GM12875 (cell line): ENCODE measurements around the gene SLC7A5.
"Not testable (repeated sequence)": the region's sequence is repeated elsewhere in the genome, so short reads cannot be mapped to it uniquely, and the experiment has no call there.

Experiments used
- H3K4me3 ChIP-seq: one replicate; pipeline ENCODE4 v1.5.1; 2011; ENCODE audit warnings: low read depth, low read length, control low read depth
- CTCF ChIP-seq: IDR thresholded peaks from 2 replicates; pipeline ENCODE4 v1.5.1; 2011; ENCODE audit warnings: low read depth, mild to moderate bottlenecking, control low read depth, inconsistent platforms, low read length, moderate library complexity, borderline replicate concordance; ENCODE audit not compliant: insufficient read depth

The SLC7A5 gene

GRCh38 chr16:87828907-87829621 lies 40.2 kb downstream of the SLC7A5 start:
- H3K4me3 ChIP-seq: no peak overlapping the region
- no peak for TF ChIP-seq CTCF

GRCh38 chr16:87828071-87828906 lies 41.0 kb downstream of the SLC7A5 start:
- no peak for TF ChIP-seq CTCF

GRCh38 chr16:87827588-87827915 lies 41.8 kb downstream of the SLC7A5 start:
- H3K4me3 ChIP-seq: not testable (repeated sequence)

More at GRCh38 chr16:87828071-87828906, 41.0 kb downstream of the SLC7A5 start:
- no peak overlapping the region for H3K4me3 ChIP-seq

GRCh38 chr16:87826798-87827587 lies 42.3 kb downstream of the SLC7A5 start:
- no peak overlapping the region for H3K4me3 ChIP-seq
- TF ChIP-seq CTCF: no peak

GRCh38 chr16:87826407-87826797 lies 42.9 kb downstream of the SLC7A5 start:
- H3K4me3 ChIP-seq: not testable (repeated sequence)

GRCh38 chr16:87825842-87826120 lies 43.5 kb downstream of the SLC7A5 start:
- not testable (repeated sequence) for H3K4me3 ChIP-seq

GRCh38 chr16:87824991-87825841 lies 44.1 kb downstream of the SLC7A5 start:
- no peak for TF ChIP-seq CTCF
- H3K4me3 ChIP-seq: no peak overlapping the region
